IMR-90 (cell line): ENCODE results near the gene PIEZO1. TPM values are rescaled to one million over a fixed set of nuclear protein-coding genes. Genes with fewer than 3 reads are reported as not detected.

Experiments
- polyA plus RNA-seq, 3 experiments: library from polyadenylated mRNA; depleted of rRNA; stranded (reverse); fragments of >200 nt; gene quantifications; 2 replicates each; pipeline ENCODE4 v1.2.3, GENCODE V29; 2012; ENCODE audit warnings: low replicate concordance in 1 of 3
- total RNA-seq: library from RNA; depleted of rRNA; stranded (reverse); fragments of >200 nt; gene quantifications from 2 replicates; pipeline ENCODE4 v1.2.3, GENCODE V29; 2012
- TF ChIP-seq, protein P1 (sequence below): fragments of 150-350 bp; IDR thresholded peaks from 2 replicates; pipeline ENCODE4 v1.6.1; 2016; ENCODE audit warnings: low read depth, mild to moderate bottlenecking, low read length, moderate library complexity, borderline replicate concordance

PIEZO1 gene
- total and polyA plus RNA-seq, 2 of the 4 experiments (the other 2 are of a cell fraction) = 36.2 to 372 TPM

DNA sequence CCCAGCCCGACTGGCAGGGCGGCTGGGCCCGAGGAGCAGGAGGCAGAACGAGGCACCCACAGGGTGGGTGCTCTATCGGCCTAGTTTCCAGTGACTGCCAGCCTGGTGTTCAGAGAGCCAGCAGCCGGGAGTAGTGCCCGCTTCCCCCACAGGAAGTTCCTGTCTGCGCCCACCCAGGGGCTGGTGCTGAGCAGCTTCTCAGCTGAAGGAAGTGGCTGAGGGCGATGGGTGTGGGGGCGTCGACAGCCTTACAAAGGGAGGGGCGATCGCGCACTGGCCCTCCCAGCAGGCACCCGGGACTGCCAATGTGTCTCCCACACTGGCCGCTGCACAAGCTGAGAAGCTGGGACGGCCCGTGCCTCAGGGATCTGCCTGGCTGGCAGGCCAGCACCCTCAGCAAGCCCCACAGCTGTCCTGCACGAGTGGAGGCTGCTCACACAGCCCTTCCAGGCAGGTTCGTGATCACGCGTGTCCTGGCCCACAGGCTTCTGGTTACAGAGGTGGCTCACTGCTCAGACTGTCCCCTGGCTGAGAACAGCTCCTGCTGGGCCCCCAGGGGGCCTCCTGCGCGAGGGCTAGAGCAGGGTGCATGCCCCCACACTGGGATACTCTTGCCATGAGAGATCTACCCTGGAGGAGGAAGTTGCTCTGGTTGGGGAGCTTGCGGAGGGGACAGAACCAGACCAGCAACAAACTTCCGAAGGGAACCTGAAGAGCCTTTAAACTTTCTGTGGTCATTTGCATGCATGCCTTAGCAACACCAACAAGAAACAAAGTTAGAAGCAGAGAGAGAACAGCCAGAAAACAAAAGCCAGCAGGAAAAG lies 81.3 kb downstream of the PIEZO1 start (continued):
- TF ChIP-seq, protein P1, sequence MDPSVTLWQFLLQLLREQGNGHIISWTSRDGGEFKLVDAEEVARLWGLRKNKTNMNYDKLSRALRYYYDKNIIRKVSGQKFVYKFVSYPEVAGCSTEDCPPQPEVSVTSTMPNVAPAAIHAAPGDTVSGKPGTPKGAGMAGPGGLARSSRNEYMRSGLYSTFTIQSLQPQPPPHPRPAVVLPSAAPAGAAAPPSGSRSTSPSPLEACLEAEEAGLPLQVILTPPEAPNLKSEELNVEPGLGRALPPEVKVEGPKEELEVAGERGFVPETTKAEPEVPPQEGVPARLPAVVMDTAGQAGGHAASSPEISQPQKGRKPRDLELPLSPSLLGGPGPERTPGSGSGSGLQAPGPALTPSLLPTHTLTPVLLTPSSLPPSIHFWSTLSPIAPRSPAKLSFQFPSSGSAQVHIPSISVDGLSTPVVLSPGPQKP = no peak
